Endothelial cell of umbilical vein (primary cell): ENCODE results near the gene LRTM2.

Source experiments
- CTCF ChIP-seq, 2 donors: IDR thresholded peaks; 1 replicate in 1 of 2; 2 replicates in 1 of 2; pipeline ENCODE4 v1.5.1; 2011; ENCODE audit warnings: low read length in 2 of 2, mild to moderate bottlenecking in 2 of 2, moderate library complexity in 2 of 2, control low read depth in 1 of 2, inconsistent platforms in 1 of 2, low read depth in 1 of 2; ENCODE audit not compliant: insufficient read depth in 1 of 2; ENCODE audit errors: extremely low read depth in 1 of 2
- EZH2 ChIP-seq: IDR thresholded peaks from 2 replicates; pipeline ENCODE4 v1.6.1; 2012; ENCODE audit warnings: borderline replicate concordance, low read depth, mild to moderate bottlenecking, moderate library complexity, low read length, inconsistent platforms; ENCODE audit not compliant: severe bottlenecking
- FOS ChIP-seq: IDR thresholded peaks from 2 replicates; pipeline ENCODE4 v1.6.1; 2011; ENCODE audit warnings: mild to moderate bottlenecking, low read length, moderate library complexity, borderline replicate concordance; ENCODE audit not compliant: insufficient read depth
- GATA2 ChIP-seq: IDR thresholded peaks from 2 replicates; pipeline ENCODE4 v1.7.0; 2011; ENCODE audit warnings: low read depth, mild to moderate bottlenecking, moderate library complexity, mixed read lengths, low read length; ENCODE audit not compliant: insufficient read length, insufficient read depth
- JUN ChIP-seq: IDR thresholded peaks from 2 replicates; pipeline ENCODE4 v1.6.1; 2011; ENCODE audit warnings: borderline replicate concordance, low read depth; ENCODE audit not compliant: insufficient read length, insufficient read depth
- MAX ChIP-seq: IDR thresholded peaks from 2 replicates; pipeline ENCODE4 v1.6.1; 2011; ENCODE audit not compliant: insufficient read depth, insufficient read length
- MYC ChIP-seq: IDR thresholded peaks from one replicate; pipeline ENCODE4 v1.6.1; 2011; ENCODE audit warnings: mild to moderate bottlenecking, low read depth, low read length
- POLR2A ChIP-seq: IDR thresholded peaks from 2 replicates; pipeline ENCODE4 v1.6.1; 2012; ENCODE audit warnings: low read depth, mild to moderate bottlenecking, control low read depth, low read length
- POLR2AphosphoS5 ChIP-seq: IDR thresholded peaks from 2 replicates; pipeline ENCODE4 v1.6.1; 2012; ENCODE audit warnings: low read depth, mild to moderate bottlenecking, control low read depth, low read length, moderate library complexity; ENCODE audit not compliant: insufficient read depth

GRCh38 chr12:1842905-1843640 lies 22.7 kb downstream of the LRTM2 start:
- TF ChIP-seq CTCF (IDR thresholded peaks at IDR 0.05; ENCODE audit: extremely low read depth in 1 of 2, insufficient read depth in 1 of 2, low read depth in 1 of 2, low read length in 2 of 2) (no peak), MYC (no peak), POLR2A (no peak), EZH2 (no peak), MAX (no peak), JUN (no peak), FOS (no peak), POLR2AphosphoS5 (no peak), GATA2 (no peak)
